ENCODE results near the gene ZRANB2. TPM values are rescaled to one million over a fixed set of nuclear protein-coding genes. Genes with fewer than 3 reads are reported as not detected.

Gene ZRANB2
- total RNA-seq, 2 experiments from 2014 or later = 102 TPM

- intact Hi-C loops (cut with DNase I, micrococcal nuclease) = no loop called here
- no peak for TF ChIP-seq CTCF (IDR thresholded peaks at IDR 0.05)
- ChIA-PET POLR2A (no interaction called here), CTCF (interaction anchor here (1.5 kb wide), 1 partner anchor 10 kb away, joined by 3 read pairs; no protein-coding TSS in a partner anchor)
- no peaks in the 10 kb centered on the region for H3K9me3 Mint-ChIP-seq
- H3K4me1 ChIP-seq (ENCODE audit: insufficient read depth, low read length) = no peaks in the 10 kb centered on the region
- H3K9me3 ChIP-seq (ENCODE audit: control insufficient read depth in 1 of 2, insufficient read depth in 1 of 2, low read length in 2 of 2) = no peaks in the 10 kb centered on the region
- ATAC-seq (ENCODE audit: poor library complexity) (no peak), DNase-seq (no peak)
- peaks cover 0 to 8% of the 10 kb centered on the region in 2 experiments for H3K27me3 ChIP-seq (ENCODE audit: control insufficient read depth in 1 of 2, insufficient read depth in 2 of 2, low read length in 2 of 2)
- H3K36me3 Mint-ChIP-seq (ENCODE audit: low read depth) = no peaks in the 10 kb centered on the region
- no peaks in the 10 kb centered on the region for H3K4me1 Mint-ChIP-seq (ENCODE audit: low read depth)
- peaks cover 11% of the 10 kb centered on the region for H3K27me3 Mint-ChIP-seq
- no peak overlapping the region for H3K4me3 Mint-ChIP-seq
- no peaks in the 10 kb centered on the region for H3K36me3 ChIP-seq (ENCODE audit: insufficient read depth, low read length)
- no peak overlapping the region for H3K4me3 ChIP-seq (ENCODE audit: low read length)
- no peak overlapping the region for H3K27ac ChIP-seq (ENCODE audit: low read depth in 1 of 2, low read length in 2 of 2)
- no peak overlapping the region for H3K27ac Mint-ChIP-seq
Observed at GRCh38 chr1:71018791-71019190, 62.0 kb downstream of the ZRANB2 start.

GRCh38 chr1:71015745-71016144, 65.1 kb downstream of the ZRANB2 start:
- Histone ChIP-seq H3K4me1 (ENCODE audit: insufficient read depth, low read length) (no peaks in the 10 kb centered on the region), H3K4me3 (ENCODE audit: low read length) (no peak overlapping the region), H3K9me3 (ENCODE audit: control insufficient read depth in 1 of 2, insufficient read depth in 1 of 2, low read length in 2 of 2) (no peaks in the 10 kb centered on the region), H3K27ac (ENCODE audit: low read depth in 1 of 2, low read length in 2 of 2) (no peak overlapping the region), H3K36me3 (ENCODE audit: insufficient read depth, low read length) (no peaks in the 10 kb centered on the region), H3K27me3 (ENCODE audit: control insufficient read depth in 1 of 2, insufficient read depth in 2 of 2, low read length in 2 of 2) (peaks cover 0 to 8% of the 10 kb centered on the region in 2 experiments)
- H3K4me1 Mint-ChIP-seq (ENCODE audit: low read depth) = no peaks in the 10 kb centered on the region
- intact Hi-C loops (cut with DNase I, micrococcal nuclease) = no loop called here
- H3K36me3 Mint-ChIP-seq (ENCODE audit: low read depth) = no peaks in the 10 kb centered on the region
- H3K27ac Mint-ChIP-seq = no peak overlapping the region
- ChIA-PET CTCF (interaction anchor here (1.6 kb wide), 1 partner anchor 14 kb away, joined by 3 read pairs; no protein-coding TSS in a partner anchor), POLR2A (no interaction called here)
- DNase-seq = no peak
- H3K9me3 Mint-ChIP-seq = no peaks in the 10 kb centered on the region
- ATAC-seq (ENCODE audit: poor library complexity) = no peak
- TF ChIP-seq CTCF (IDR thresholded peaks at IDR 0.05) = no peak
- peaks cover 16% of the 10 kb centered on the region for H3K27me3 Mint-ChIP-seq
- H3K4me3 Mint-ChIP-seq = no peak overlapping the region

- Mint-ChIP-seq H3K9me3 (no peaks in the 10 kb centered on the region), H3K36me3 (ENCODE audit: low read depth) (no peaks in the 10 kb centered on the region), H3K27ac (no peak overlapping the region), H3K4me3 (no peak overlapping the region), H3K27me3 (peaks cover 16% of the 10 kb centered on the region), H3K4me1 (ENCODE audit: low read depth) (no peaks in the 10 kb centered on the region)
- Histone ChIP-seq H3K4me3 (ENCODE audit: low read length) (no peak overlapping the region), H3K4me1 (ENCODE audit: insufficient read depth, low read length) (no peaks in the 10 kb centered on the region), H3K27me3 (ENCODE audit: control insufficient read depth in 1 of 2, insufficient read depth in 2 of 2, low read length in 2 of 2) (no peaks in the 10 kb centered on the region), H3K36me3 (ENCODE audit: insufficient read depth, low read length) (no peaks in the 10 kb centered on the region), H3K9me3 (ENCODE audit: control insufficient read depth in 1 of 2, insufficient read depth in 1 of 2, low read length in 2 of 2) (no peaks in the 10 kb centered on the region), H3K27ac (ENCODE audit: low read depth in 1 of 2, low read length in 2 of 2) (no peak overlapping the region)
- ChIA-PET POLR2A (no interaction called here), CTCF (no interaction called here)
- ATAC-seq (ENCODE audit: poor library complexity) = no peak
- no peak for DNase-seq
- TF ChIP-seq CTCF (IDR thresholded peaks at IDR 0.05) = no peak
- intact Hi-C loops (cut with DNase I, micrococcal nuclease) = no loop called here
Observed at GRCh38 chr1:71014178-71014579, 66.7 kb downstream of the ZRANB2 start.

Small RNA genes within 50 kb of the gene (microRNA-seq; reads per million reads assigned to microRNA genes)
- 3,097 reads per million, percentile 92 among the genes with 10 or more reads in this experiment for gene MIR186 (ENCODE audit: borderline microRNAs expressed, borderline replicate concordance)

Other genes with a start within 250 kb of the ZRANB2 start
- gene PTGER3, start 33.2 kb downstream of the ZRANB2 start, total RNA-seq = not detected

Data from CD4-positive, alpha-beta T cell (primary cell).